LNCAP (cell line): ENCODE measurements around the gene C19orf38.

Experiments
- TF ChIP-seq, protein P1 (sequence below): fragments of 450-650 bp; IDR thresholded peaks from 2 replicates; pipeline ENCODE4 v1.5.1; 2017; ENCODE audit warnings: mild to moderate bottlenecking

The C19orf38 gene

DNA sequence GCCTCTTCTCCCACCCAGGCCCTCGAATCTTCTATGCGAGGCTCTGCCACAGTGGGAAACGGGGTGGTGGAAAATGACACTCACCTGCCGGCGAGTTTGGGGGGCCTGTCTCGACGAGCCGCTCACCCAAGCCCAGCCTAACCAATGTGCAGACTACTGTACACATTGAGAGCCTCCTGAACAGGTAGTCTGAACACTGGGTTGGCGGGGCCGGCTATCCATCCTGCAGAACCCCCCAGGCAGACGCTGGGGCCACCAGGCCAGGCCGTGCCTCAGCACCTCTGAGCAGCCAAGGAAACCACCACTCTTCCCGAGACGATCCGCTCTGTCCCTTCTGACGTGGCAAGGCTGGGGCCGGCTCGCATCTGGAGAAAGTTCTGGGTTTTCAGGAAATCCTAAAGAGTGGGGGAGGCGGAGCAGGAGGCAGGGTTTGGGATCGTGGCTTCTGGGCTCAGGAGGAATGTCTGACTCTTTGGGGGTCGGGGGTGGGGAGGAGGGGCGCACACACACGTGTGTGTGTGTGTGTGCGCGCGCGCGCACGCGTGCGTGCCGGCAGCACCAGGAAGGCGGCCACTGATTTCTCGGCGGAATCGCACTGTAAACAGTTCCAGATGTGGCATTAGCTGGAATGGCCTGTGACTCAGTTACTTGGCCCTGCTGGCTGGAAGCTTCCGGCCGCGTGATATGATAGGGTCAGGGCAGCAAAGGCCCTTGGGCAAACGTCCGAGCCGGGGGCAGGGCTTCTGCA lies 30.8 kb upstream of the C19orf38 start:
- TF ChIP-seq, protein P1, sequence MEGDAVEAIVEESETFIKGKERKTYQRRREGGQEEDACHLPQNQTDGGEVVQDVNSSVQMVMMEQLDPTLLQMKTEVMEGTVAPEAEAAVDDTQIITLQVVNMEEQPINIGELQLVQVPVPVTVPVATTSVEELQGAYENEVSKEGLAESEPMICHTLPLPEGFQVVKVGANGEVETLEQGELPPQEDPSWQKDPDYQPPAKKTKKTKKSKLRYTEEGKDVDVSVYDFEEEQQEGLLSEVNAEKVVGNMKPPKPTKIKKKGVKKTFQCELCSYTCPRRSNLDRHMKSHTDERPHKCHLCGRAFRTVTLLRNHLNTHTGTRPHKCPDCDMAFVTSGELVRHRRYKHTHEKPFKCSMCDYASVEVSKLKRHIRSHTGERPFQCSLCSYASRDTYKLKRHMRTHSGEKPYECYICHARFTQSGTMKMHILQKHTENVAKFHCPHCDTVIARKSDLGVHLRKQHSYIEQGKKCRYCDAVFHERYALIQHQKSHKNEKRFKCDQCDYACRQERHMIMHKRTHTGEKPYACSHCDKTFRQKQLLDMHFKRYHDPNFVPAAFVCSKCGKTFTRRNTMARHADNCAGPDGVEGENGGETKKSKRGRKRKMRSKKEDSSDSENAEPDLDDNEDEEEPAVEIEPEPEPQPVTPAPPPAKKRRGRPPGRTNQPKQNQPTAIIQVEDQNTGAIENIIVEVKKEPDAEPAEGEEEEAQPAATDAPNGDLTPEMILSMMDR: no peak

DNA sequence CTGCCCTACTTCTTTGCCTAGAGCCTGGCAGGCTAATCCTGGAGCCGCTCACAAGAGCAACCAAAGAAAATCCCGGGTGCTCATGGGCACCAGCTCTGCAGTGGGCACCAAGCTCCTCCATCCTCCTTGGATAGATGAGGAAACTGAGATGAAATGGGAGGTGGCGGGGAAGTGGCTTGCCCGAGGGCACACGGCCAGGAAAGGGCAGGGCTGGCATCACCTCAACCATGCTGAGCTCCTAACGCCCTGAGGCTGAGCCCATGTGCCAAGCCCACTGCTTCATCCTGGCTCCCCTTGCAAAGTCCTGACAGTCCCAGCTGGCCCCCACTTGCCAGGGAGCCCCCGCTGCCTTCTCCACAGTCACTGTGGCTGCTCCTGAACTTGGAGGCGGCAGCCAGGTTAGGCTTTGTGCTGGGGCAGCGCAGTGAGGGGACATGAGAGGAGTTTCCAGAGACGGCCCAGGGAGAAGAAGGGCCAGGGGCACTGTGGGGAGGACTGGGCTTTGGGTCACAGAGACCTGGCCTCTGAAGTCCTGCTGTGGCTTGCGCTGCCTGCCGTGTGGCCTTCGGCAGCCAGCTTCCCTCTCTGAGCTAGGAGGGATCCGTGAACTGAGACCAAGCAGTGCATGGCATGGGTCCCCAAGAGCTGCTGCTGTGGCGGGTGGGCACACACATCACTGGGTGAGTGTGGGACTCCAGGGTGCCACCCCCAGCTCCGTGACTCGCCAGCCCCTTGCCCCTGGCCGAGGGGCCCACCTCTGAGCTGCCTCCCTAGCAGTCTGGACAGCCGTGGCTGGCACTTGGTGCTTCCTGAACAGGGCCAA lies 29.7 kb upstream of the C19orf38 start:
- TF ChIP-seq, protein P1: no peak

DNA sequence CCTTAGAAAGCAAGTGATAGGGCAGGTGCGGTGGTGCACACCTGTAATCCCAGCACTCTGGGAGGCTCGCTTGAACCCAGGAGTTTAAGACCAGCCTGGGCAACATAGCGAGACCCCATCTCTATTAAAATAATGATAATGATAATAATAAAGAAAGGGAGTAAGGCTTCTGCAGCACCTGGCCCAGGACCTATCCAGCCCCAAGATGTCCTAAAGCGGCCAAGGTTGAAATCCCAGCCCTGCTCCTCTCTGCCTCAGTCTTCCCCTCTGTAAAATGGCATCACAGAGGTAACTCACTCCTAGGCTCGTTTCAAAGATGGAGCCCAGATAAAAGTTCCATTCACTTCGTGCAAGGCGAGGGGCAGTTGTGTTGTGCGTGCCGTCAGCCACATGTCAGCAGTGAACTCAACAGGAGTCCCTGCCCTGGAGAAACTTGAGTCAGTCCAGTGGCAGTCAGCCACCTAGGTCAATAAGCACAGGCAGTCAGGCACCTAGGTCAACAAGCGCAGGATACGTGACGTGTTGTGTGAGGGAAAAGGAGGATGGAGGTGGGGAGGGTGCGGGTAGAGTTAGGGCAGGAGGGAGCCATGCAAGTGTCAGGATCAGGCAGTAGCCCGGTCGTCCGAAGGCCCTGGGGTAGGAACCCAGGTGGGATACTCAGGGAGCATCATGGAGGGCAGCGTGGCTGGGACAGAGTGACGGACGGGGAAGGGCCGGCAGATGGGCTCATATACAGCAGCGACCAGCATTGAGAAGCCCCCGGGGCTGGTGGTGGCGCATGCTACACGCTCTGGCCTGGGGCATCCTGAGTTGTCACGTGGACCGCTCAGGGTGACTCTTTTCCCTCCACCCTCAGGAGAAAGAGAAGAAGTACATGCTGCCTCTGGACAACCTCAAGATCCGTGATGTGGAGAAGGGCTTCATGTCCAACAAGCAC lies 28.8 kb upstream of the C19orf38 start:
- TF ChIP-seq, protein P1: no peak

DNA sequence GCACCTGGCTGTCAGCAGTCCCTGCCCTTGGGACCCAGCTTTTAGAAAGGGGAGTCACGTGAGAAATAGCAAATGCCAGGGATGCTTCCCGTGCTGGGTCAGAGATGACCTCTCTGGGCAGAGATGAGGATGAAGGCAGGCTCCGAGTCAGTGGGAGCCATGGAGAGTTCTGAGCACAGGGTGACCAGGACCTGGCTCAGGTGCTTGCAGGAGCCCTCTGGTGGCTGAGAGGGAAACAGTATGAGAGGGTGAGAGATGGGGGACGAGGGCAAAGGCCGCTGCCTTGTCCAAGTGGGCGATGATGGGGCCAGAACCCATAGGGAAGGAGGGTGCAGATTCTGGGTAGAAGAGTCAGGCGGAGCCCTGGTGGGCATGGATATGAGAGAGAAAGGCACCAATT lies 28.0 kb upstream of the C19orf38 start:
- TF ChIP-seq, protein P1: peak; percentile 28; the same call in 1 of the 2 replicates

DNA sequence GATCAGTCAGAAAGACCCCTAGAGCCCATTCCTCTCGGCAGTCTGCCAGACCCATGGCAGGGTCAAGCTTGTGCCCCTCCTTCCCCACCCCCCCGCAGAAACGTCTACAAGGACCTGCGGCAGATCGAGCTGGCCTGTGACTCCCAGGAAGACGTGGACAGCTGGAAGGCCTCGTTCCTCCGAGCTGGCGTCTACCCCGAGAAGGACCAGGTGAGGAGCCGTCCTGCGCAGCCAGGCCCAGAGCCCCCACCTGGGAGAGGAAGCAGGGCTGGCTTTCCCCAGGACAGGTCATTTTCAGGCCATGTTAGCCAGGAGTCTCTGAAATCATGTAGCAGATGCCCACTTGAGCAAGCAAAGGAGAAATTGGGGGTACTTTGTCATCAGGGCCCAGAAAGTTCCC lies 24.5 kb upstream of the C19orf38 start:
- TF ChIP-seq, protein P1: no peak

DNA sequence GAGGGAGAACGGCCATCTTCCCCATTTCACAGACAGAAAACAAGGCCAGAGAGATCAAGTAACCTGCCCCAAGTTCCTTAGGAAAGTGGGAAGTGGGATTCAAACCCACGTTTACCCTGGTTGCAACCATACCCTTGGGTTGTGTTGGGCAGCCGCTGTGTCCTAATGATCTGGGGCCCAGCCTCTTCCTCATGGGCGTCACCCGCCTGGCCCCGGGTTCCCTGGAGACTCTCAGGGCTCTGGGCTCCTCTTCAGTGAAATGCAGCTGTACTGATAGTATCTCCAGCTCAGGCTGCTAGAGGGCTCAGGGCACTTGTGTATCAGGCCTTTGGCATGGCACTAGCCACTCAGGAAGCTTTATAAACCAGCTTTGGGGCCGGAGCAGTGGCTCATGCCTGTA lies 22.0 kb upstream of the C19orf38 start:
- TF ChIP-seq, protein P1: no peak

DNA sequence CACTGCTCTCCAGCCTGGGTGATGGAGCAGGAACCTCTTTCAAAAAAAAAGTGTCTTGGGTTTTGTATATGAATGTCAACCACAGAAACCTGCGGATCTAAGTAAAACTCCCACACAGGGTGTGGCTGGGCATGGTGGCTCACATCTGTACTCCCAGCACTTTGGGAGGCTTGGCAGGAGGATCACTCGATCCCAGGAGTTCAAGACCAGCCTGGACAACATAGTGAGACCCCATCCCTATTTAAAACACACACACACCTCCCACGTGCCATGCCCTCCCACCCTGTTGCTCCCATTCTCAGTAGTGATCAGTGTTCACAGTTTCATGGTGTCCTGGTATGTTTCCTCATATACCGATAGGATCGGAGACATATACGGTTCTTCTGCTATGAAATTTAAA lies 21.4 kb upstream of the C19orf38 start:
- TF ChIP-seq, protein P1: no peak
